Measurements from ENCODE around the gene PDSS2.

- TF ChIP-seq POLR2A (IDR thresholded peaks at IDR 0.05; ENCODE audit: low read depth, low read length) (no peak), POLR2AphosphoS5 (IDR thresholded peaks at IDR 0.05; ENCODE audit: low read depth, low read length) (no peak)
Measured at GRCh38 chr6:107154131-107154800, 305.1 kb downstream of the PDSS2 start.

All from GM12891 (cell line).